Testis (tissue), 3 donors: Measurements from ENCODE around the gene COL6A5. TPM values are rescaled to one million over a fixed set of nuclear protein-coding genes. Genes with fewer than 3 reads are reported as not detected.
"Not testable (repeated sequence)": the region's sequence is repeated elsewhere in the genome, so short reads cannot be mapped to it uniquely, and the experiment has no call there.

ENCODE experiments used
- DNase-seq: peaks from one replicate; pipeline ENCODE4 v3.0.0-alpha.2; 2019
- H3K27ac ChIP-seq, 2 donors: fragments of 200-600 bp; sonication (generic); one replicate each; pipeline ENCODE4 v1.5.1; 2019
- H3K27me3 ChIP-seq: fragments of 200-600 bp; sonication (generic); one replicate; pipeline ENCODE4 v1.5.1; 2019
- H3K36me3 ChIP-seq: fragments of 200-600 bp; sonication (generic); one replicate; pipeline ENCODE4 v1.5.1; 2017; ENCODE audit warnings: low read depth; ENCODE audit errors: missing control alignments
- H3K4me1 ChIP-seq: fragments of 200-600 bp; sonication (generic); one replicate; pipeline ENCODE4 v1.5.1; 2019
- H3K4me3 ChIP-seq, 2 donors: fragments of 200-600 bp; sonication (generic); one replicate each; pipeline ENCODE4 v1.5.1; 2017 to 2019
- H3K9me3 ChIP-seq: fragments of 200-600 bp; sonication (generic); one replicate; pipeline ENCODE4 v1.5.1; 2017
- POLR2A ChIP-seq: fragments of 450-650 bp; IDR thresholded peaks from one replicate; pipeline ENCODE4 v1.6.1; 2017; ENCODE audit warnings: antibody characterized with exemption, mild to moderate bottlenecking, moderate library complexity
- WGBS, 2 donors: methylation state at CpG; one replicate each; pipeline ENCODE4 v1.1.5; 2018; 5-methylcytosine and 5-hydroxymethylcytosine counted together
- intact Hi-C: fragments of 100-400 bp; cut with DNase I; formaldehyde crosslinking; loops from one replicate; pipeline ENCODE4 v1.15.1; 2023; ENCODE audit warnings: low total_unique reads
- polyA plus RNA-seq: library from polyadenylated mRNA; stranded (reverse); fragments of 350-450 nt; fragmentation: Illumina TruSeq; extraction: RNeasy Lipid Tissue Mini Kit (QIAGEN cat#74804); gene quantifications from one replicate; pipeline ENCODE4 v1.2.3, GENCODE V29; 2014; ENCODE audit warnings: low read depth, low replicate concordance; ENCODE audit not compliant: insufficient read depth
- total RNA-seq, 2 donors: library from RNA; depleted of rRNA; stranded (reverse); fragments of >200 nt; gene quantifications; one replicate each; pipeline ENCODE4 v1.2.3, GENCODE V29; 2016
- TF ChIP-seq, protein P1 (sequence below), 3 experiments: fragments of 450-650 bp in 2 of 3; fragments of 200-600 bp in 1 of 3; sonication (generic) in 1 of 3; IDR thresholded peaks; one replicate each; pipeline ENCODE4 v1.5.1; 2016 to 2019; ENCODE audit warnings: antibody characterized with exemption in 3 of 3, mild to moderate bottlenecking in 2 of 3, moderate library complexity in 1 of 3

Gene COL6A5
- total and polyA plus RNA-seq, 3 donors from 2014 or later, result 1.5 to 2.6 (median 2.0) TPM

DNA sequence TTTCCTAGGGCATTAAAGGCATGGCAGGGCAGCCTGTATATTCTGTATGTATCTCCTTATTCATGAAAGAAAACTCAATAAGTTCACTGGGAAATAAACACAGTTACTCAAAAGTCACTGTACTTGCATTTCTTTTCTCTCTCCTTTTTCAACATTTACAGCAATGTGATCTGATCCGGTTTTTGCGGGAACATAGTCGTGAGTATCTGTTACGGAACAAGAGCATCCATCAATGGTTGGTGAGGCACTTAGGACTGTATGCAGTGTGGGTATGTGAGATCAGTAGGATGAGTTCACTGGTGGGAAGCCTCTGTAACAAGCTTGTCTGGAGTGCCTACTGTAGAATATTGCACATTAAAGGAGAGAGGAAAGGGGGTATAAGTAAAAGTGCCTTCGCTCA, 80.7 kb downstream of the COL6A5 start:
- no peak for DNase-seq
- H3K4me1 ChIP-seq, result no peaks in the 10 kb centered on the region
- H3K36me3 ChIP-seq, result no peaks in the 10 kb centered on the region
- no peak overlapping the region for H3K27ac ChIP-seq
- H3K4me3 ChIP-seq, result no peak overlapping the region
- 77 to 95% methylated on average over 5 of the region's 5 CpGs for WGBS, 2 donors
- intact Hi-C loops, result no loop called here
- TF ChIP-seq, protein P1, sequence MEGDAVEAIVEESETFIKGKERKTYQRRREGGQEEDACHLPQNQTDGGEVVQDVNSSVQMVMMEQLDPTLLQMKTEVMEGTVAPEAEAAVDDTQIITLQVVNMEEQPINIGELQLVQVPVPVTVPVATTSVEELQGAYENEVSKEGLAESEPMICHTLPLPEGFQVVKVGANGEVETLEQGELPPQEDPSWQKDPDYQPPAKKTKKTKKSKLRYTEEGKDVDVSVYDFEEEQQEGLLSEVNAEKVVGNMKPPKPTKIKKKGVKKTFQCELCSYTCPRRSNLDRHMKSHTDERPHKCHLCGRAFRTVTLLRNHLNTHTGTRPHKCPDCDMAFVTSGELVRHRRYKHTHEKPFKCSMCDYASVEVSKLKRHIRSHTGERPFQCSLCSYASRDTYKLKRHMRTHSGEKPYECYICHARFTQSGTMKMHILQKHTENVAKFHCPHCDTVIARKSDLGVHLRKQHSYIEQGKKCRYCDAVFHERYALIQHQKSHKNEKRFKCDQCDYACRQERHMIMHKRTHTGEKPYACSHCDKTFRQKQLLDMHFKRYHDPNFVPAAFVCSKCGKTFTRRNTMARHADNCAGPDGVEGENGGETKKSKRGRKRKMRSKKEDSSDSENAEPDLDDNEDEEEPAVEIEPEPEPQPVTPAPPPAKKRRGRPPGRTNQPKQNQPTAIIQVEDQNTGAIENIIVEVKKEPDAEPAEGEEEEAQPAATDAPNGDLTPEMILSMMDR (IDR thresholded peaks at IDR 0.05), result no peak
- TF ChIP-seq POLR2A, result no peak
- no peaks in the 10 kb centered on the region for H3K27me3 ChIP-seq
- H3K9me3 ChIP-seq, result no peaks in the 10 kb centered on the region

GRCh38 chr3:130428871-130429712, 83.6 kb downstream of the COL6A5 start:
- TF ChIP-seq POLR2A, result no peak
- TF ChIP-seq, protein P1 (IDR thresholded peaks at IDR 0.05), result no peak
- Histone ChIP-seq H3K9me3 (no peaks in the 10 kb centered on the region), H3K4me1 (no peaks in the 10 kb centered on the region), H3K27ac (no peak overlapping the region), H3K27me3 (no peaks in the 10 kb centered on the region), H3K36me3 (no peaks in the 10 kb centered on the region), H3K4me3 (no peak overlapping the region)
- WGBS, 2 donors, result 72 to 73% methylated on average over 5 of the region's 5 CpGs
- intact Hi-C loops, result no loop called here
- DNase-seq, result no peak

GRCh38 chr3:130429713-130430023, 84.2 kb downstream of the COL6A5 start:
- intact Hi-C loops, result no loop called here
- H3K9me3 ChIP-seq, result no peaks in the 10 kb centered on the region
- no peaks in the 10 kb centered on the region for H3K27me3 ChIP-seq
- 66 to 77% methylated on average over 2 of the region's 2 CpGs for WGBS, 2 donors
- DNase-seq, result no peak
- no peak overlapping the region for H3K4me3 ChIP-seq
- TF ChIP-seq POLR2A, result no peak
- TF ChIP-seq, protein P1 (IDR thresholded peaks at IDR 0.05), result no peak
- H3K4me1 ChIP-seq, result no peaks in the 10 kb centered on the region
- H3K36me3 ChIP-seq, result no peaks in the 10 kb centered on the region
- H3K27ac ChIP-seq, result no peak overlapping the region

- Histone ChIP-seq H3K4me1 (no peaks in the 10 kb centered on the region), H3K4me3 (no peak overlapping the region), H3K27ac (no peak overlapping the region), H3K36me3 (no peaks in the 10 kb centered on the region), H3K27me3 (no peaks in the 10 kb centered on the region), H3K9me3 (no peaks in the 10 kb centered on the region)
- DNase-seq, result no peak
- TF ChIP-seq, protein P1 (IDR thresholded peaks at IDR 0.05), result no peak
- TF ChIP-seq POLR2A, result no peak
- intact Hi-C loops, result no loop called here
These were observed 84.8 kb downstream of the COL6A5 start for GRCh38 chr3:130430266-130430665.

DNA sequence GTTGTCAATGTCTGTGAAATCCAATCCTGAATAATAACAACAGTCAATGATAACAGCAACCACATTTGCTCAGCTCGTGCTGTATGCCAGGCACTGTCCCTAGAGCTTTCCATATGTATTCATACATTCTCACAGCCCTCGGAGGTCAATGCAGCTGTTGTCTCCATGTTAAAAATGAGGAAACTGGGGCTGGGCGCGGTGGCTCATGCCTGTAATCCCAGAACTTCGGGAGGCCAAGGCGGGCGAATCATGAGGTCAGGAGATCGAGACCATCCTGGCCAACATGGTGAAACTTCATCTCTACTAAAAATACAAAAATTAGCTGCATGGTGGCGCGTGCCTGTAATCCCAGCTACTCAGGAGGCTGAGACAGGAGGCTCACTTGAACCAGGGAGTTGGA, 86.6 kb downstream of the COL6A5 start:
- H3K27ac ChIP-seq, H3K27me3 ChIP-seq, H3K36me3 ChIP-seq, H3K4me1 ChIP-seq, DNase-seq, H3K9me3 ChIP-seq, H3K4me3 ChIP-seq, intact Hi-C loops: not testable (repeated sequence)
- 86 to 98% methylated on average over 10 of the region's 10 CpGs for WGBS, 2 donors
